ENCODE results near the gene DHCR7. TPM values are rescaled to one million over a fixed set of nuclear protein-coding genes. Genes with fewer than 3 reads are reported as not detected.
A peak's percentile ranks its signal among the peaks of the same experiment; 100 is the strongest.

The DHCR7 gene
- total and polyA plus RNA-seq, 9 donors, result 5.7 to 18.8 (median 14.6) TPM

GRCh38 chr11:71458146-71459070 is 10.2 kb upstream of the DHCR7 start:
- no peak for DNase-seq

GRCh38 chr11:71456831-71457230 is 8.6 kb upstream of the DHCR7 start:
- 93% methylated on average over 10 of the region's 10 CpGs for WGBS (ENCODE audit: insufficient coverage)

More at GRCh38 chr11:71458146-71459070, 10.2 kb upstream of the DHCR7 start:
- Histone ChIP-seq H3K27ac (ENCODE audit: low read length) (no peak overlapping the region), H3K4me3 (ENCODE audit: low read length) (no peak overlapping the region), H3K36me3 (ENCODE audit: control insufficient read depth, insufficient read depth, low read length) (peaks cover 54% of the 10 kb centered on the region), H3K27me3 (ENCODE audit: control insufficient read depth, insufficient read depth, low read length) (no peaks in the 10 kb centered on the region), H3K4me1 (ENCODE audit: control insufficient read depth, insufficient read depth, low read length) (peaks cover 8% of the 10 kb centered on the region), H3K9me3 (replicated peaks; ENCODE audit: control insufficient read depth, low read depth, low read length) (no peaks in the 10 kb centered on the region)
- WGBS (ENCODE audit: insufficient coverage), result 93% methylated on average over 24 of the region's 26 CpGs

GRCh38 chr11:71456294-71456693 is 8.1 kb upstream of the DHCR7 start:
- 92% methylated on average over 6 of the region's 8 CpGs for WGBS (ENCODE audit: insufficient coverage)
- Histone ChIP-seq H3K4me1 (ENCODE audit: control insufficient read depth, insufficient read depth, low read length) (peaks cover 18% of the 10 kb centered on the region), H3K4me3 (ENCODE audit: low read length) (no peak overlapping the region), H3K27ac (ENCODE audit: low read length) (no peak overlapping the region), H3K27me3 (ENCODE audit: control insufficient read depth, insufficient read depth, low read length) (no peaks in the 10 kb centered on the region), H3K36me3 (ENCODE audit: control insufficient read depth, insufficient read depth, low read length) (peaks cover 48% of the 10 kb centered on the region), H3K9me3 (replicated peaks; ENCODE audit: control insufficient read depth, low read depth, low read length) (no peaks in the 10 kb centered on the region)
- no peak for DNase-seq

More at GRCh38 chr11:71456831-71457230, 8.6 kb upstream of the DHCR7 start:
- Histone ChIP-seq H3K36me3 (ENCODE audit: control insufficient read depth, insufficient read depth, low read length) (peaks cover 51% of the 10 kb centered on the region), H3K27ac (ENCODE audit: low read length) (no peak overlapping the region), H3K4me3 (ENCODE audit: low read length) (no peak overlapping the region), H3K4me1 (ENCODE audit: control insufficient read depth, insufficient read depth, low read length) (peaks cover 18% of the 10 kb centered on the region), H3K27me3 (ENCODE audit: control insufficient read depth, insufficient read depth, low read length) (no peaks in the 10 kb centered on the region), H3K9me3 (replicated peaks; ENCODE audit: control insufficient read depth, low read depth, low read length) (no peaks in the 10 kb centered on the region)
- DNase-seq, result no peak

GRCh38 chr11:71454470-71455113 is 6.4 kb upstream of the DHCR7 start:
- Histone ChIP-seq H3K36me3 (ENCODE audit: control insufficient read depth, insufficient read depth, low read length) (peaks cover 42% of the 10 kb centered on the region), H3K27me3 (ENCODE audit: control insufficient read depth, insufficient read depth, low read length) (no peaks in the 10 kb centered on the region), H3K4me1 (ENCODE audit: control insufficient read depth, insufficient read depth, low read length) (peaks cover 19% of the 10 kb centered on the region), H3K4me3 (ENCODE audit: low read length) (no peak overlapping the region), H3K27ac (ENCODE audit: low read length) (no peak overlapping the region), H3K9me3 (replicated peaks; ENCODE audit: control insufficient read depth, low read depth, low read length) (no peaks in the 10 kb centered on the region)
- DNase-seq, result no peak
- 100% methylated on average over 2 of the region's 7 CpGs for WGBS (ENCODE audit: insufficient coverage)

GRCh38 chr11:71453918-71454304 is 5.7 kb upstream of the DHCR7 start:
- no peak overlapping the region for H3K27ac ChIP-seq (ENCODE audit: low read length)
- peaks cover 26% of the 10 kb centered on the region for H3K4me1 ChIP-seq (ENCODE audit: control insufficient read depth, insufficient read depth, low read length)
- no peaks in the 10 kb centered on the region for H3K9me3 ChIP-seq (replicated peaks; ENCODE audit: control insufficient read depth, low read depth, low read length)
- H3K4me3 ChIP-seq (ENCODE audit: low read length), result peak overlapping the region; percentile 82
- H3K36me3 ChIP-seq (ENCODE audit: control insufficient read depth, insufficient read depth, low read length), result peaks cover 35% of the 10 kb centered on the region
- WGBS (ENCODE audit: insufficient coverage), result 63% methylated on average over 2 of the region's 7 CpGs
- no peak for DNase-seq
- no peaks in the 10 kb centered on the region for H3K27me3 ChIP-seq (ENCODE audit: control insufficient read depth, insufficient read depth, low read length)

- Histone ChIP-seq H3K9me3 (replicated peaks; ENCODE audit: control insufficient read depth, low read depth, low read length) (no peaks in the 10 kb centered on the region), H3K27me3 (ENCODE audit: control insufficient read depth, insufficient read depth, low read length) (no peaks in the 10 kb centered on the region), H3K27ac (ENCODE audit: low read length) (peak within 1 kb of the TSS; percentile 78), H3K36me3 (ENCODE audit: control insufficient read depth, insufficient read depth, low read length) (peaks cover 29% of the 10 kb centered on the region), H3K4me3 (ENCODE audit: low read length) (peak within 1 kb of the TSS; percentile 82), H3K4me1 (ENCODE audit: control insufficient read depth, insufficient read depth, low read length) (peaks cover 28% of the 10 kb centered on the region)
- 3% methylated on average over 54 of the region's 61 CpGs for WGBS (ENCODE audit: insufficient coverage)
- DNase-seq, result peak; percentile 98
These were observed 5.1 kb upstream of the DHCR7 start, which contains the start of gene NADSYN1 for GRCh38 chr11:71453037-71453917. NADSYN1 (plus strand) TSS chr11:71453203; CDS start chr11:71453297, 94 bp downstream.

GRCh38 chr11:71452199-71453036 is 4.2 kb upstream of the DHCR7 start:
- Histone ChIP-seq H3K4me3 (ENCODE audit: low read length) (peak overlapping the region; percentile 80), H3K27me3 (ENCODE audit: control insufficient read depth, insufficient read depth, low read length) (no peaks in the 10 kb centered on the region), H3K27ac (ENCODE audit: low read length) (peak overlapping the region; percentile 78), H3K4me1 (ENCODE audit: control insufficient read depth, insufficient read depth, low read length) (peaks cover 33% of the 10 kb centered on the region), H3K36me3 (ENCODE audit: control insufficient read depth, insufficient read depth, low read length) (peaks cover 20% of the 10 kb centered on the region), H3K9me3 (replicated peaks; ENCODE audit: control insufficient read depth, low read depth, low read length) (no peaks in the 10 kb centered on the region)
- peak; percentile 61 for DNase-seq
- 8% methylated on average over 36 of the region's 40 CpGs for WGBS (ENCODE audit: insufficient coverage)

- no peak for DNase-seq
- H3K36me3 ChIP-seq (ENCODE audit: control insufficient read depth, insufficient read depth, low read length), result peaks cover 18% of the 10 kb centered on the region
- peaks cover under 1% of the 10 kb centered on the region for H3K9me3 ChIP-seq (replicated peaks; ENCODE audit: control insufficient read depth, low read depth, low read length)
- H3K27me3 ChIP-seq (ENCODE audit: control insufficient read depth, insufficient read depth, low read length), result no peaks in the 10 kb centered on the region
- peak overlapping the region; percentile 80 for H3K4me3 ChIP-seq (ENCODE audit: low read length)
- 86% methylated on average over 3 of the region's 9 CpGs for WGBS (ENCODE audit: insufficient coverage)
- H3K27ac ChIP-seq (ENCODE audit: low read length), result peak overlapping the region; percentile 42
- peaks cover 34% of the 10 kb centered on the region for H3K4me1 ChIP-seq (ENCODE audit: control insufficient read depth, insufficient read depth, low read length)
These were observed 3.5 kb upstream of the DHCR7 start for GRCh38 chr11:71451596-71452198.

GRCh38 chr11:71450939-71451338 is 2.7 kb upstream of the DHCR7 start:
- H3K9me3 ChIP-seq (replicated peaks; ENCODE audit: control insufficient read depth, low read depth, low read length), result peaks cover 2% of the 10 kb centered on the region
- no peak overlapping the region for H3K27ac ChIP-seq (ENCODE audit: low read length)
- no peak for DNase-seq
- no peaks in the 10 kb centered on the region for H3K27me3 ChIP-seq (ENCODE audit: control insufficient read depth, insufficient read depth, low read length)
- H3K4me1 ChIP-seq (ENCODE audit: control insufficient read depth, insufficient read depth, low read length), result peaks cover 34% of the 10 kb centered on the region
- no peak overlapping the region for H3K4me3 ChIP-seq (ENCODE audit: low read length)
- no CpG with 5 or more reads among the region's 3 CpGs for WGBS (ENCODE audit: insufficient coverage)
- H3K36me3 ChIP-seq (ENCODE audit: control insufficient read depth, insufficient read depth, low read length), result peaks cover 13% of the 10 kb centered on the region
